Measurements from ENCODE around the gene CYB5R2.

GRCh38 chr11:7714786-7715185 lies 41.5 kb upstream of the CYB5R2 start:
- TF ChIP-seq EP300 (IDR thresholded peaks at IDR 0.05; ENCODE audit: low read depth) (no peak), CTCF (IDR thresholded peaks at IDR 0.05) (no peak), POLR2A (IDR thresholded peaks at IDR 0.05) (no peak), POLR2AphosphoS5 (IDR thresholded peaks at IDR 0.05) (no peak)

Data from transverse colon (tissue), 4 donors.